Activated naive CD4-positive, alpha-beta T cell treated with Interleukin-2 at 50 U/mL for 16 hours (primary cell): ENCODE results near the gene PARPBP.
"Not testable (repeated sequence)": the region's sequence is repeated elsewhere in the genome, so short reads cannot be mapped to it uniquely, and the experiment has no call there.

Source experiments
- DNase-seq: peaks from one replicate; pipeline ENCODE4 v3.0.0-alpha.2; 2020

PARPBP gene

GRCh38 chr12:102119674-102120563 is at the start of gene PARPBP, which contains the start of gene NUP37:
PARPBP (plus strand) TSS chr12:102120183; CDS start chr12:102123889, 3,706 bp downstream.
NUP37 (minus strand) TSS chr12:102120114; CDS start chr12:102118518, 1,596 bp downstream.
- DNase-seq, result peak; percentile 93

GRCh38 chr12:102072092-102072491 is 47.9 kb upstream of the PARPBP start:
- not testable (repeated sequence) for DNase-seq

GRCh38 chr12:102080842-102081241 is 39.1 kb upstream of the PARPBP start:
- DNase-seq, result no peak

GRCh38 chr12:102089228-102089835 is 30.7 kb upstream of the PARPBP start:
- not testable (repeated sequence) for DNase-seq

GRCh38 chr12:102093319-102093718 is 26.7 kb upstream of the PARPBP start:
- no peak for DNase-seq

GRCh38 chr12:102095677-102096263 is 24.2 kb upstream of the PARPBP start:
- no peak for DNase-seq

GRCh38 chr12:102096855-102097254 is 23.1 kb upstream of the PARPBP start:
- no peak for DNase-seq

GRCh38 chr12:102106905-102107304 is 13.1 kb upstream of the PARPBP start:
- no peak for DNase-seq

- DNase-seq, result no peak
Observed at GRCh38 chr12:102107970-102108369, 12.0 kb upstream of the PARPBP start.

GRCh38 chr12:102110782-102111181 is 9.2 kb upstream of the PARPBP start:
- DNase-seq, result no peak

- DNase-seq, result no peak
Observed at GRCh38 chr12:102114212-102114611, 5.8 kb upstream of the PARPBP start.

GRCh38 chr12:102116392-102116791 is 3.6 kb upstream of the PARPBP start:
- DNase-seq, result no peak

GRCh38 chr12:102118874-102119273 is 1.1 kb upstream of the PARPBP start:
- no peak for DNase-seq

GRCh38 chr12:102120564-102120873 is 536 bp downstream of the PARPBP start:
- DNase-seq, result no peak

GRCh38 chr12:102120886-102121285 is 903 bp downstream of the PARPBP start:
- DNase-seq, result no peak

- not testable (repeated sequence) for DNase-seq
Observed at GRCh38 chr12:102121328-102121727, 1.3 kb downstream of the PARPBP start.

- DNase-seq, result not testable (repeated sequence)
Observed at GRCh38 chr12:102130720-102131119, 10.7 kb downstream of the PARPBP start.

- DNase-seq, result not testable (repeated sequence)
Observed at GRCh38 chr12:102131442-102131841, 11.5 kb downstream of the PARPBP start.

- not testable (repeated sequence) for DNase-seq
Observed at GRCh38 chr12:102137619-102138018, 17.6 kb downstream of the PARPBP start.

GRCh38 chr12:102142866-102143373 is 22.9 kb downstream of the PARPBP start:
- DNase-seq, result not testable (repeated sequence)

- DNase-seq, result no peak
Observed at GRCh38 chr12:102144221-102144620, 24.2 kb downstream of the PARPBP start.

- DNase-seq, result not testable (repeated sequence)
Observed at GRCh38 chr12:102147062-102147587, 27.1 kb downstream of the PARPBP start.

- DNase-seq, result not testable (repeated sequence)
Observed at GRCh38 chr12:102155206-102155605, 35.2 kb downstream of the PARPBP start.
